Ovary (tissue), 3 donors: ENCODE data around the gene LTBR.

Source experiments
- CTCF ChIP-seq, 3 donors: fragments of 450-650 bp in 2 of 3; fragments of 200-600 bp in 1 of 3; IDR thresholded peaks; one replicate each; pipeline versions ENCODE4 v1.5.1 to v1.8.0; 2016 to 2022; ENCODE audit warnings: antibody characterized with exemption in 3 of 3, mild to moderate bottlenecking in 1 of 3
- POLR2A ChIP-seq: fragments of 450-650 bp; IDR thresholded peaks from one replicate; pipeline ENCODE4 v1.6.1; 2017; ENCODE audit warnings: antibody characterized with exemption, mild to moderate bottlenecking, moderate library complexity
- donor health status: DM: no; HTN: no; CAD: no.

- no peak for TF ChIP-seq CTCF (IDR thresholded peaks at IDR 0.05)
- no peak for TF ChIP-seq POLR2A
Observed at GRCh38 chr12:6370576-6370935, 13.4 kb upstream of the LTBR start.
